OCI-LY7 (cell line): ENCODE data around the gene SPATA31D3. TPM values are rescaled to one million over a fixed set of nuclear protein-coding genes. Genes with fewer than 3 reads are reported as not detected.

Experiments
- BruUV-seq: library from RNA; stranded (reverse); fragments of 400-500 nt; replicated peaks from 2 replicates; lab custom pipeline; 2021; lab: Mats Ljungman, UMichigan
- CTCF ChIA-PET: fragments of 300-600 bp; sonication (Branson Sonifier 250); formaldehyde crosslinking; loops from one replicate; lab custom pipeline; 2022; ENCODE audit warnings: antibody characterized with exemption; ENCODE audit not compliant: unreplicated experiment; lab: Charles Lee
- POLR2A ChIA-PET: fragments of 300-600 bp; sonication (Branson Sonifier 250); formaldehyde crosslinking; loops from one replicate; lab custom pipeline; 2022; ENCODE audit warnings: antibody characterized with exemption; lab: Charles Lee
- DNase-seq: peaks from one replicate; pipeline ENCODE4 v3.0.0-alpha.2; 2015; ENCODE audit warnings: low spot score
- H2AFZ ChIP-seq: fragments of 200-600 bp; sonication (generic), shearing (Covaris generic); 2 replicates; pipeline ENCODE4 v1.6.1; 2014; ENCODE audit warnings: mild to moderate bottlenecking, antibody characterized with exemption, low read length, moderate library complexity
- H3K27ac ChIP-seq: fragments of 200-600 bp; sonication (generic); 2 replicates; pipeline ENCODE4 v1.5.1; 2014; ENCODE audit warnings: mixed run types, low read depth, mild to moderate bottlenecking, moderate library complexity, low read length, inconsistent platforms; ENCODE audit not compliant: poor library complexity, severe bottlenecking
- H3K36me3 ChIP-seq: fragments of 200-600 bp; sonication (generic); 2 replicates; pipeline ENCODE4 v1.6.1; 2014; ENCODE audit warnings: mild to moderate bottlenecking, antibody characterized with exemption, low read length, moderate library complexity, mixed read lengths; ENCODE audit not compliant: insufficient read depth
- H3K4me1 ChIP-seq: fragments of 200-600 bp; sonication (generic); 2 replicates; pipeline ENCODE4 v1.5.1; 2014; ENCODE audit warnings: mild to moderate bottlenecking, low read length; ENCODE audit not compliant: insufficient read depth, poor library complexity, severe bottlenecking
- H3K4me2 ChIP-seq: fragments of 200-600 bp; sonication (generic); 2 replicates; pipeline ENCODE4 v1.6.1; 2014; ENCODE audit warnings: mild to moderate bottlenecking, low read length
- H3K4me3 ChIP-seq: fragments of 200-600 bp; sonication (generic); 2 replicates; pipeline ENCODE4 v1.5.1; 2014; ENCODE audit warnings: mild to moderate bottlenecking, low read depth, low read length; ENCODE audit not compliant: poor library complexity, severe bottlenecking
- H3K79me2 ChIP-seq: fragments of 200-600 bp; sonication (generic); 2 replicates; pipeline ENCODE4 v1.6.1; 2016; ENCODE audit warnings: low read depth, mild to moderate bottlenecking, low read length, moderate library complexity, mixed read lengths; ENCODE audit not compliant: insufficient read depth
- H3K9me2 ChIP-seq: fragments of 200-600 bp; sonication (generic); 2 replicates; pipeline ENCODE4 v1.6.1; 2016; ENCODE audit warnings: mild to moderate bottlenecking, low read length, mixed read lengths; ENCODE audit not compliant: insufficient read depth
- H3K9me3 ChIP-seq: fragments of 200-600 bp; sonication (generic); 2 replicates; pipeline ENCODE4 v1.6.1; 2014; ENCODE audit warnings: mild to moderate bottlenecking, mixed run types, low read length, mixed read lengths
- H4K20me1 ChIP-seq: fragments of 200-600 bp; sonication (generic); 2 replicates; pipeline ENCODE4 v1.6.1; 2014; ENCODE audit warnings: mild to moderate bottlenecking, antibody characterized with exemption, low read length, moderate library complexity, mixed read lengths; ENCODE audit not compliant: insufficient read depth
- EZH2phosphoT487 ChIP-seq: fragments of 200-600 bp; sonication (generic); IDR thresholded peaks from 2 replicates; pipeline ENCODE4 v1.6.1; 2018; ENCODE audit warnings: low read depth, borderline replicate concordance, mild to moderate bottlenecking, mixed run types, antibody characterized with exemption, low read length, moderate library complexity, mixed read lengths
- intact Hi-C: fragments of 100-400 bp; cut with micrococcal nuclease; formaldehyde crosslinking; loops from one replicate; pipeline ENCODE4 v1.10.0; 2022; ENCODE audit not compliant: unreplicated experiment
- total RNA-seq, 2 experiments: library from RNA; depleted of rRNA in 1 of 2; stranded (reverse); fragments of >200 nt in 1 of 2; shearing (Covaris generic) in 1 of 2; gene quantifications; 2 replicates each; pipeline ENCODE4 v1.2.3, GENCODE V29; 2014 to 2022
- TF ChIP-seq, protein P1 (sequence below): fragments of 200-600 bp; sonication (generic); conservative IDR thresholded peaks from 2 replicates; pipeline ENCODE4 v1.5.1; 2014; ENCODE audit warnings: mild to moderate bottlenecking, antibody characterized with exemption, low read length, moderate library complexity, mixed read lengths

The SPATA31D3 gene
- total RNA-seq, 2 experiments from 2014 or later: not detected

DNA sequence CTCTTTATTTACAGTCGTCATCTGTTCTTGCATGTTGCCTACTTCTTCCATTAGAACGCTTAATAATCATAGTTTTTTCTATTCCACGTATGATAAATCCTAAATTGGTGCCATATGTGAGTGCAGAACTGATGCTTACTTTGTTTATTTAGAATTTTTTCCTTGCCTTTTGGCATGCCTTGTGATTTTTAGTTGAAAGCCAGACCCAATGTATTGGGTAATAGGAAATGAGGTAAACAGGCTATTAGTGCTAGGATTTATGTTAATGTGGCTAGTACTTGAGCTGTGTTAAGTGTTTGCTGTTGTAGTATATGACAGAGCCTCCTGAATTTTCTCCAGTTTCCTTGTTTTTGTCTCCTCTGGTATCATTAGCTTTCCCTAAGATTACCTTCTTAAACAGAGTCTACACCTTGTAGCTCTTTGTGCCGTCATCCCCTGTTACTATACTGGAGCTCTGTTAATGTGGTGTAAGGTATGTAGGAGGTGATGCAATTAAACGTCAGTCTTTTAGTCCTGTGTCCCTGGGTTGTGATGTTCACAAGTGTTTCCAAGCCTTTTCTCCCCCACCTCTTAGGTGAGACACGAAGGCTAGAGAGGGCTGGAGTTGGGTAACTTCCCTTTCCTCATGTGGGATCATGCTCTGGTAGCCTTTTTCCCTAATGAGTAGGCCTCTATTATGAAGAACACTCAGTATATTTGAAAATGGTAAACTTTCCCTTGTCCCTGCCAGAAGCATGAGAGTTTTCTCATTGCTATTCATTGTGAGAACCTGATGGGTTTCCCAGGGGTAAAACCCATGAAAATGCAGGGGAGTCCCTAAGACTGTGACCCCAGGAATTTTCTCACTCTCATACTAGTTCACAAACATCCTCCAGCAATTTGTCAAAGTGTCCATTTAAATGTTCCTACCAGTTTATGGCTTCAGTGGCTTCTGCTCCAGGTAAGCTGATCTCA, 21.2 kb downstream of the SPATA31D3 start:
- intact Hi-C loops: no loop called here
- H3K79me2 ChIP-seq: no peaks in the 10 kb centered on the region
- no peak overlapping the region for H3K27ac ChIP-seq
- no TSS peak for BruUV-seq
- no peak for TF ChIP-seq EZH2phosphoT487
- TF ChIP-seq, protein P1, sequence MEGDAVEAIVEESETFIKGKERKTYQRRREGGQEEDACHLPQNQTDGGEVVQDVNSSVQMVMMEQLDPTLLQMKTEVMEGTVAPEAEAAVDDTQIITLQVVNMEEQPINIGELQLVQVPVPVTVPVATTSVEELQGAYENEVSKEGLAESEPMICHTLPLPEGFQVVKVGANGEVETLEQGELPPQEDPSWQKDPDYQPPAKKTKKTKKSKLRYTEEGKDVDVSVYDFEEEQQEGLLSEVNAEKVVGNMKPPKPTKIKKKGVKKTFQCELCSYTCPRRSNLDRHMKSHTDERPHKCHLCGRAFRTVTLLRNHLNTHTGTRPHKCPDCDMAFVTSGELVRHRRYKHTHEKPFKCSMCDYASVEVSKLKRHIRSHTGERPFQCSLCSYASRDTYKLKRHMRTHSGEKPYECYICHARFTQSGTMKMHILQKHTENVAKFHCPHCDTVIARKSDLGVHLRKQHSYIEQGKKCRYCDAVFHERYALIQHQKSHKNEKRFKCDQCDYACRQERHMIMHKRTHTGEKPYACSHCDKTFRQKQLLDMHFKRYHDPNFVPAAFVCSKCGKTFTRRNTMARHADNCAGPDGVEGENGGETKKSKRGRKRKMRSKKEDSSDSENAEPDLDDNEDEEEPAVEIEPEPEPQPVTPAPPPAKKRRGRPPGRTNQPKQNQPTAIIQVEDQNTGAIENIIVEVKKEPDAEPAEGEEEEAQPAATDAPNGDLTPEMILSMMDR: no peak
- H3K9me3 ChIP-seq: no peaks in the 10 kb centered on the region
- ChIA-PET CTCF (no interaction called here), POLR2A (no interaction called here)
- no peak overlapping the region for H3K4me3 ChIP-seq
- H2AFZ ChIP-seq: no peak overlapping the region
- no peaks in the 10 kb centered on the region for H3K4me1 ChIP-seq
- H3K9me2 ChIP-seq: no peaks in the 10 kb centered on the region
- no peak for DNase-seq
- no peaks in the 10 kb centered on the region for H4K20me1 ChIP-seq
- no peaks in the 10 kb centered on the region for H3K36me3 ChIP-seq
- no peak overlapping the region for H3K4me2 ChIP-seq

DNA sequence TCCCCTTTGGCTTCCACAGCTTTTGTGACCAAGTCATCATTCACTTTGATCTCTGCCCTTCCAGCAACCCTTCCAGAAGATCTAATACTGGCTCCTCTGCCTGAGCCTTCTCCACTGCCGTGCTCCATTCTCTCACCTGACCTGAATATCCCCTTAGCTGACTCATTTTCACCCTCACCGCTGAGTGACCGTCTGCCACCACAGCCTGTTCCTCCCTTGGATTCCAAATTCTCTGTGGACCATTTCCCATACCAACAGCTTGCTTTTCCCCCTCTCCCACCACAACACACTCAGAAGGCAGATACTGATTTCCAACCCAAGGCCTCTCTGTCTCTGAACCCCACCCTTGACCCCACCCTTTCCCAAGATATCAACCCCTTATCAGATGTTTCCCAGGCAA, 24.7 kb downstream of the SPATA31D3 start:
- BruUV-seq: no TSS peak
- ChIA-PET POLR2A (no interaction called here), CTCF (no interaction called here)
- no peaks in the 10 kb centered on the region for H3K36me3 ChIP-seq
- no peak overlapping the region for H2AFZ ChIP-seq
- H4K20me1 ChIP-seq: no peaks in the 10 kb centered on the region
- no peaks in the 10 kb centered on the region for H3K4me1 ChIP-seq
- no peak overlapping the region for H3K4me2 ChIP-seq
- no peaks in the 10 kb centered on the region for H3K9me3 ChIP-seq
- H3K4me3 ChIP-seq: no peak overlapping the region
- TF ChIP-seq, protein P1: no peak
- no peak for TF ChIP-seq EZH2phosphoT487
- DNase-seq: no peak
- H3K27ac ChIP-seq: no peak overlapping the region
- intact Hi-C loops: no loop called here
- no peaks in the 10 kb centered on the region for H3K79me2 ChIP-seq
- H3K9me2 ChIP-seq: no peaks in the 10 kb centered on the region

DNA sequence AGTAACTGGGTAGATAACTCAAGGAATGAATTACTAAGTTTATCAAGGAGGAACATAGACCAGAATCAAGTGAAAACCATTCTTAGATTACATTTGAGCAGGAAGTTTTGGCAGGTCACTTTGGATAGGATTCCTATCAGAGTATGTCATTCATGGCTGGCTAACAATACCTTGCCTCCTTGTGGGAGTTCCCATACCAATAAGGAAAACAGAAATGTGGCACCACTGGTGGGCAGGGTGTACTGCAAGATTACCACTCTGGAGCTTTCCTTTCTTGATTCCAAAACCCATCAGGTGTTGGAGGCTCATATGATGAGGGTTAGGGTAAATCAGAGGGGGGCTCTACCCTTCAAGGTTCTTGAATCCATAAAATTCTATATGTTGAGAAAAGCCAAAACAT, 26.7 kb downstream of the SPATA31D3 start:
- ChIA-PET POLR2A (interaction anchor here (0.6 kb wide), 1 partner anchor 87 kb away, joined by 3 read pairs; no protein-coding TSS in a partner anchor), CTCF (no interaction called here)
- no TSS peak for BruUV-seq
- H4K20me1 ChIP-seq: no peaks in the 10 kb centered on the region
- no peaks in the 10 kb centered on the region for H3K9me3 ChIP-seq
- H3K4me2 ChIP-seq: no peak overlapping the region
- H3K36me3 ChIP-seq: no peaks in the 10 kb centered on the region
- intact Hi-C loops: no loop called here
- DNase-seq: no peak
- no peak for TF ChIP-seq EZH2phosphoT487
- TF ChIP-seq, protein P1: no peak
- H3K27ac ChIP-seq: no peak overlapping the region
- H3K4me3 ChIP-seq: no peak overlapping the region
- H3K79me2 ChIP-seq: no peaks in the 10 kb centered on the region
- H3K9me2 ChIP-seq: no peaks in the 10 kb centered on the region
- no peak overlapping the region for H2AFZ ChIP-seq
- no peaks in the 10 kb centered on the region for H3K4me1 ChIP-seq
